ENCODE results near the gene ZNRF3.
"Not testable (repeated sequence)": the region's sequence is repeated elsewhere in the genome, so short reads cannot be mapped to it uniquely, and the experiment has no call there.

The ZNRF3 gene

DNA sequence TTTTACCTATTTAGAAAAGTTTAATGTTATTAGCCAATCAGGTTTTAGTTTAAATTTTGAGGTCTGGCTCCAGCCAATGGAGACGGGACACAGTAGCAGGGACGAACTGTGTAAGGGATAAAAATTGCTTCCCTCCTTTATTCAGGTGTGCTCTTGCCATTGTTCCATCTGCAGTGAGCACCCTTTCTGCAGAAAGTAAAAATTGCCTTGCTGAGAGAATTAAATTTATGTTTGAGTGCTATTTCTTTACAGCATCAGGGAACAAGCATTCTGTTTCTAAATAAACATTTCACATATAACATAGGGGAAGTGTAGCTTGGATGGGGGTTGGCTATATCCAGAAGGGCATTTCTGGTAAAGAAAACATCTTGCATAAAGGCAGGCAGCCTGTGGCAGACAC is 36.4 kb upstream of the ZNRF3 start:
- TF ChIP-seq, protein P1, sequence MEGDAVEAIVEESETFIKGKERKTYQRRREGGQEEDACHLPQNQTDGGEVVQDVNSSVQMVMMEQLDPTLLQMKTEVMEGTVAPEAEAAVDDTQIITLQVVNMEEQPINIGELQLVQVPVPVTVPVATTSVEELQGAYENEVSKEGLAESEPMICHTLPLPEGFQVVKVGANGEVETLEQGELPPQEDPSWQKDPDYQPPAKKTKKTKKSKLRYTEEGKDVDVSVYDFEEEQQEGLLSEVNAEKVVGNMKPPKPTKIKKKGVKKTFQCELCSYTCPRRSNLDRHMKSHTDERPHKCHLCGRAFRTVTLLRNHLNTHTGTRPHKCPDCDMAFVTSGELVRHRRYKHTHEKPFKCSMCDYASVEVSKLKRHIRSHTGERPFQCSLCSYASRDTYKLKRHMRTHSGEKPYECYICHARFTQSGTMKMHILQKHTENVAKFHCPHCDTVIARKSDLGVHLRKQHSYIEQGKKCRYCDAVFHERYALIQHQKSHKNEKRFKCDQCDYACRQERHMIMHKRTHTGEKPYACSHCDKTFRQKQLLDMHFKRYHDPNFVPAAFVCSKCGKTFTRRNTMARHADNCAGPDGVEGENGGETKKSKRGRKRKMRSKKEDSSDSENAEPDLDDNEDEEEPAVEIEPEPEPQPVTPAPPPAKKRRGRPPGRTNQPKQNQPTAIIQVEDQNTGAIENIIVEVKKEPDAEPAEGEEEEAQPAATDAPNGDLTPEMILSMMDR (IDR thresholded peaks at IDR 0.05; ENCODE audit: control insufficient read depth, extremely low read depth, insufficient read depth), result no peak
- no peak overlapping the region for H3K4me3 ChIP-seq (ENCODE audit: low read depth, low read length)
- DNase-seq (ENCODE audit: low read depth), result no peak

GRCh38 chr22:28855355-28856094 is 27.8 kb upstream of the ZNRF3 start:
- TF ChIP-seq, protein P1 (IDR thresholded peaks at IDR 0.05; ENCODE audit: control insufficient read depth, extremely low read depth, insufficient read depth), result peak; percentile 86
- peak; percentile 25 for DNase-seq (ENCODE audit: low read depth)
- no peak overlapping the region for H3K4me3 ChIP-seq (ENCODE audit: low read depth, low read length)

GRCh38 chr22:28856095-28856455 is 27.3 kb upstream of the ZNRF3 start:
- TF ChIP-seq, protein P1 (IDR thresholded peaks at IDR 0.05; ENCODE audit: control insufficient read depth, extremely low read depth, insufficient read depth), result no peak
- no peak for DNase-seq (ENCODE audit: low read depth)
- no peak overlapping the region for H3K4me3 ChIP-seq (ENCODE audit: low read depth, low read length)

GRCh38 chr22:28857288-28857687 is 26.1 kb upstream of the ZNRF3 start:
- H3K4me3 ChIP-seq (ENCODE audit: low read depth, low read length), result no peak overlapping the region
- TF ChIP-seq, protein P1 (IDR thresholded peaks at IDR 0.05; ENCODE audit: control insufficient read depth, extremely low read depth, insufficient read depth), result no peak
- no peak for DNase-seq (ENCODE audit: low read depth)

- TF ChIP-seq, protein P1 (IDR thresholded peaks at IDR 0.05; ENCODE audit: control insufficient read depth, extremely low read depth, insufficient read depth), result no peak
- H3K4me3 ChIP-seq (ENCODE audit: low read depth, low read length), result no peak overlapping the region
- no peak for DNase-seq (ENCODE audit: low read depth)
Measured at GRCh38 chr22:28864878-28865596, 18.3 kb upstream of the ZNRF3 start.

GRCh38 chr22:28867191-28867590 is 16.2 kb upstream of the ZNRF3 start:
- TF ChIP-seq, protein P1 (IDR thresholded peaks at IDR 0.05; ENCODE audit: control insufficient read depth, extremely low read depth, insufficient read depth), result no peak
- no peak for DNase-seq (ENCODE audit: low read depth)
- no peak overlapping the region for H3K4me3 ChIP-seq (ENCODE audit: low read depth, low read length)

- not testable (repeated sequence) for DNase-seq (ENCODE audit: low read depth); H3K4me3 ChIP-seq (ENCODE audit: low read depth, low read length)
Measured at GRCh38 chr22:28868389-28868788, 15.0 kb upstream of the ZNRF3 start.

All from LNCaP clone FGC (cell line).